ENCODE data around the gene PCDHGA12.

The PCDHGA12 gene

DNA sequence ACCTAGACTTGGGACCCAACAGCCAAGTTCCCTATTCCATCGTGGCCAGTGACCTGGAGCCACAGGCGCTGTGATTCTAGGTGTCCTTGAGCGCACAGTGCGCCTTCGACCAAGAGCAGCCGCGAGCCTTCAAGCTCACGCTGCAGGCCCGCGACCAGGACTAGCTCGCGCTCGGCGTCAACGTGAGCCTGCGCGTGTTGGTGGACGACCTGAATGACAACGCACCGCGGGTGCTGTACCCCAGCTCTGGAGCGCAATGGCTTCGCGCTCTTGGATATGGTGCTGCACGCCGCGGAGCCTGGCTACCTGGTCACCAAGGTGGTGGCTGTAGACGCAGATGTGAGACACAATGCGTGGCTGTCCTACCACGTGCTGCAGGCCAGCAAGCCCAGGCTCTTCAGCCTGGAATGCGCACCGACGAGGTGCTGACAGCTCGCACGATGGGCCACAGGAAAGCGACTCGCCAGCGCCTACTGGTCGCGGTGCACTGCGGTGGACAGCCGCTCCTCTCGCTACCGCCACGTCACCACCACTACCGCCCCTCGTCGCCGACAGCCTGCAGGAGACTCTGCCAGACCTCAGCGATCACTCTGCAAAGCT lies 11.4 kb downstream of the PCDHGA12 start:
- DNase-seq: no peak

DNA sequence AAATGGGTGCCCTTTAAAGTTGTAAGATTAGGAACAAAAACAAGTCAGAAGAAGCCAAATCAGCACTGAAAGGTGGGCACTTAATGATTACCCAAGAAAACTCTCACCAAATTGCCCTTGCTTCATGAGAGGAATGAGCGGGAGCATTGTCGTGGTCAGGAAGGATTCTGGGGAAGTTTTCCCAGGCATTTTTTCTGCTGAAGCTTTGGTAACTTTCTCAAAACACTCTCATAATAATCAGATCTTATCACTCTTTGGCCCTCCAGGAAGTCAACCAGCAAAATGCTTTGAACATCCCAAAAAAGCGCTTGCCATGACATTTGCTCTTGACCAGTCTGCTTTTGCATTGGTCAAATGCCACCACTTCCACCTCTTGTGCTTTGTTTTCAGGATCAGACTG lies 35.0 kb downstream of the PCDHGA12 start:
- DNase-seq: no peak

DNA sequence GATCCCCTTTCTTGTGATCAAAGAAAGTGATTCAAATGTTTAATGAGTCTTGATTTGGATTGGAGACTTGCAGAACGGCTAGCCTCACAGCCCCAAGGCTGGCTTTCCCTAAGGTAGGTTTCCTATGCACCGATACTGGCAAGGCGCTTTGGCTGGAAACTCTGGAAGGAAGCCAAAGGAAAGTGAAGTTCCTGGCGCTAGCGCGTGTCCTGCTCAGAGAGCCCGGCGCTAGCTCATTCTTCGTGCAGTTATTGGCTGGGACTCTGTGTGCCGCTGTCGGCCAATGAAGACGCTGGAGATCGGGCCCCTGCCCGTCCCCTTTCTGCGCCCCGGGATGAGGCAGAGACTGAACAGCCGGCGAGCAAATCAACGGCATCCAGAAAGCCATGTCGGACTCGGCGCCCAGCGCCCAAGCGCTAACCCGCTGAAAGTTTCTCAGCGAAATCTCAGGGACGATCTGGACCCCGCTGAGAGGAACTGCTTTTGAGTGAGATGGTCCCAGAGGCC lies 45.4 kb downstream of the PCDHGA12 start, which contains the start of gene PCDHGC3:
Gene PCDHGC3 (plus strand): TSS at position 342 of the 507 bp plus-strand sequence. CDS start 151 bp downstream, at position 493.
- peak; percentile 36 to 82 (median 65) for DNase-seq

DNA sequence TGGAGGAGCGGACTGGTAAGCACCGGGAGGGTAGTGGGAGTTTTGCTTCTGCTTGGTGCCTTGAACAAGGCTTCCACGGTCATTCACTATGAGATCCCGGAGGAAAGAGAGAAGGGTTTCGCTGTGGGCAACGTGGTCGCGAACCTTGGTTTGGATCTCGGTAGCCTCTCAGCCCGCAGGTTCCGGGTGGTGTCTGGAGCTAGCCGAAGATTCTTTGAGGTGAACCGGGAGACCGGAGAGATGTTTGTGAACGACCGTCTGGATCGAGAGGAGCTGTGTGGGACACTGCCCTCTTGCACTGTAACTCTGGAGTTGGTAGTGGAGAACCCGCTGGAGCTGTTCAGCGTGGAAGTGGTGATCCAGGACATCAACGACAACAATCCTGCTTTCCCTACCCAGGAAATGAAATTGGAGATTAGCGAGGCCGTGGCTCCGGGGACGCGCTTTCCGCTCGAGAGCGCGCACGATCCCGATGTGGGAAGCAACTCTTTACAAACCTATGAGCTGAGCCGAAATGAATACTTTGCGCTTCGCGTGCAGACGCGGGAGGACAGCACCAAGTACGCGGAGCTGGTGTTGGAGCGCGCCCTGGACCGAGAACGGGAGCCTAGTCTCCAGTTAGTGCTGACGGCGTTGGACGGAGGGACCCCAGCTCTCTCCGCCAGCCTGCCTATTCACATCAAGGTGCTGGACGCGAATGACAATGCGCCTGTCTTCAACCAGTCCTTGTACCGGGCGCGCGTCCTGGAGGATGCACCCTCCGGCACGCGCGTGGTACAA lies 46.0 kb downstream of the PCDHGA12 start:
- DNase-seq: peak; percentile 15 to 61 (median 59)

DNA sequence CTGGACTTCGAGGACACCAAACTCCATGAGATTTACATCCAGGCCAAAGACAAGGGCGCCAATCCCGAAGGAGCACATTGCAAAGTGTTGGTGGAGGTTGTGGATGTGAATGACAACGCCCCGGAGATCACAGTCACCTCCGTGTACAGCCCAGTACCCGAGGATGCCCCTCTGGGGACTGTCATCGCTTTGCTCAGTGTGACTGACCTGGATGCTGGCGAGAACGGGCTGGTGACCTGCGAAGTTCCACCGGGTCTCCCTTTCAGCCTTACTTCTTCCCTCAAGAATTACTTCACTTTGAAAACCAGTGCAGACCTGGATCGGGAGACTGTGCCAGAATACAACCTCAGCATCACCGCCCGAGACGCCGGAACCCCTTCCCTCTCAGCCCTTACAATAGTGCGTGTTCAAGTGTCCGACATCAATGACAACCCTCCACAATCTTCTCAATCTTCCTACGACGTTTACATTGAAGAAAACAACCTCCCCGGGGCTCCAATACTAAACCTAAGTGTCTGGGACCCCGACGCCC lies 46.8 kb downstream of the PCDHGA12 start:
- no peak for DNase-seq

DNA sequence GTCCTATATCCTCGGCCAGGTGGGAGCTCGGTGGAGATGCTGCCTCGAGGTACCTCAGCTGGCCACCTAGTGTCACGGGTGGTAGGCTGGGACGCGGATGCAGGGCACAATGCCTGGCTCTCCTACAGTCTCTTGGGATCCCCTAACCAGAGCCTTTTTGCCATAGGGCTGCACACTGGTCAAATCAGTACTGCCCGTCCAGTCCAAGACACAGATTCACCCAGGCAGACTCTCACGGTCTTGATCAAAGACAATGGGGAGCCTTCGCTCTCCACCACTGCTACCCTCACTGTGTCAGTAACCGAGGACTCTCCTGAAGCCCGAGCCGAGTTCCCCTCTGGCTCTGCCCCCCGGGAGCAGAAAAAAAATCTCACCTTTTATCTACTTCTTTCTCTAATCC lies 47.5 kb downstream of the PCDHGA12 start:
- DNase-seq: no peak

DNA sequence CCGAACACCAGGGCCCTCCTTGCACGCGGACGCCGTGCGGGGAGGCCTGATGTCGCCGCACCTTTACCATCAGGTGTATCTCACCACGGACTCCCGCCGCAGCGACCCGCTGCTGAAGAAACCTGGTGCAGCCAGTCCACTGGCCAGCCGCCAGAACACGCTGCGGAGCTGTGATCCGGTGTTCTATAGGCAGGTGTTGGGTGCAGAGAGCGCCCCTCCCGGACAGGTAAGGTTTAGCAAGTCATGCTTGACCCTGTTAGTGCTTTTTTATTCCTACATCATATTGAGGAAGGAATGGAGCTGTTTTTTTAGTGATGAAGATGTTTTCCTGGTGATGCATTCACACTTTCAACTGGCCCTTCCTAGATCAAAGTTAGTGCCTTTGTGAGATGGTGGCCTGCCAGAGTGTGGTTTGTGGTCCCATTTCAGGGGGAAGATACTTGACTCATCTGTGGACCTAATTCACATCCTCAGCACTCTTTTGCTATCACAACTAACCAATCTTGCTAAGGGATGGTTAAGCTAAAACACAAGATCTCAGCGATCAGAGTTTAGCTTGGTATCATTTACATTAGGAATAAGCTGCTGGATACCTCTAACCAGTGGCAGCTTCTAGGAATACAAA lies 48.1 kb downstream of the PCDHGA12 start:
- no peak for DNase-seq

DNA sequence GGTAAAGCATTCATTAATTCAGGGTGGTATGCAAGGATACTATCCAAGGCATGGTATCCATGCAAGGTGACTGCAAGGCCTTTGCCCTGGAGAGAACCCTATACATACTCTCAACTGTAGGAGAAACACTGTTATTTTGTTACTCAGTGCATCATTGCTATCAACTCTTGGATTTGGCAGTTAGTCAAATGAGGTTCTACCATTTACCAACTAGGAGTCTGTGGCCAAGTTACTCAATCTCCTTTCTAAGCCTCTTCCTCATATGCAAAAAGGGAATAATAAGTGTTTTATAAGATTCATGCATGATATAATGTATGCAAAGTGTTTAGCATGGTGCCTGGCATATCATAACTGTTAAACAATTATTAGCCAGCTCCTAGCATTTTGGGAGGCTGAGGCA lies 49.5 kb downstream of the PCDHGA12 start:
- no peak for DNase-seq
